ENCODE measurements around the gene AMPD3.

The AMPD3 gene

GRCh38 chr11:10486161-10486840, 31.2 kb downstream of the AMPD3 start:
- H3K9me3 ChIP-seq (ENCODE audit: control insufficient read depth, low read length) = no peaks in the 10 kb centered on the region
- H3K36me3 ChIP-seq (ENCODE audit: control insufficient read depth, insufficient read depth, low read length) = no peaks in the 10 kb centered on the region
- H3K27ac ChIP-seq (ENCODE audit: insufficient read depth, low read depth, low read length, poor library complexity, severe bottlenecking) = no peak overlapping the region
- WGBS, 2 experiments = 94 to 97% methylated on average over 10 of the region's 10 CpGs
- no peaks in the 10 kb centered on the region for H3K4me1 ChIP-seq (ENCODE audit: control insufficient read depth, insufficient read depth, low read length)
- no peaks in the 10 kb centered on the region for H3K27me3 ChIP-seq (ENCODE audit: control insufficient read depth, insufficient read depth, low read length, poor library complexity, severe bottlenecking)
- H3K4me3 ChIP-seq (ENCODE audit: insufficient read depth, low read depth, low read length) = no peak overlapping the region

GRCh38 chr11:10487002-10487647, 32.1 kb downstream of the AMPD3 start:
- 95% methylated on average over 16 of the region's 16 CpGs for WGBS, 2 experiments
- no peaks in the 10 kb centered on the region for H3K4me1 ChIP-seq (ENCODE audit: control insufficient read depth, insufficient read depth, low read length)
- H3K4me3 ChIP-seq (ENCODE audit: insufficient read depth, low read depth, low read length) = no peak overlapping the region
- no peaks in the 10 kb centered on the region for H3K27me3 ChIP-seq (ENCODE audit: control insufficient read depth, insufficient read depth, low read length, poor library complexity, severe bottlenecking)
- no peaks in the 10 kb centered on the region for H3K9me3 ChIP-seq (ENCODE audit: control insufficient read depth, low read length)
- no peak overlapping the region for H3K27ac ChIP-seq (ENCODE audit: insufficient read depth, low read depth, low read length, poor library complexity, severe bottlenecking)
- H3K36me3 ChIP-seq (ENCODE audit: control insufficient read depth, insufficient read depth, low read length) = no peaks in the 10 kb centered on the region

GRCh38 chr11:10488121-10488933, 33.3 kb downstream of the AMPD3 start:
- Histone ChIP-seq H3K27ac (ENCODE audit: insufficient read depth, low read depth, low read length, poor library complexity, severe bottlenecking) (no peak overlapping the region), H3K9me3 (ENCODE audit: control insufficient read depth, low read length) (no peaks in the 10 kb centered on the region), H3K4me3 (ENCODE audit: insufficient read depth, low read depth, low read length) (no peak overlapping the region), H3K36me3 (ENCODE audit: control insufficient read depth, insufficient read depth, low read length) (no peaks in the 10 kb centered on the region), H3K27me3 (ENCODE audit: control insufficient read depth, insufficient read depth, low read length, poor library complexity, severe bottlenecking) (no peaks in the 10 kb centered on the region), H3K4me1 (ENCODE audit: control insufficient read depth, insufficient read depth, low read length) (no peaks in the 10 kb centered on the region)
- WGBS, 2 experiments = 89 to 91% methylated on average over 13 of the region's 13 CpGs

- WGBS, 2 experiments = 93% methylated on average over 11 of the region's 11 CpGs
- Histone ChIP-seq H3K36me3 (ENCODE audit: control insufficient read depth, insufficient read depth, low read length) (no peaks in the 10 kb centered on the region), H3K4me3 (ENCODE audit: insufficient read depth, low read depth, low read length) (no peak overlapping the region), H3K9me3 (ENCODE audit: control insufficient read depth, low read length) (no peaks in the 10 kb centered on the region), H3K27ac (ENCODE audit: insufficient read depth, low read depth, low read length, poor library complexity, severe bottlenecking) (no peak overlapping the region), H3K4me1 (ENCODE audit: control insufficient read depth, insufficient read depth, low read length) (no peaks in the 10 kb centered on the region), H3K27me3 (ENCODE audit: control insufficient read depth, insufficient read depth, low read length, poor library complexity, severe bottlenecking) (no peaks in the 10 kb centered on the region)
Observed at GRCh38 chr11:10488934-10489691, 34.0 kb downstream of the AMPD3 start.

GRCh38 chr11:10490032-10490397, 35.0 kb downstream of the AMPD3 start:
- Histone ChIP-seq H3K4me1 (ENCODE audit: control insufficient read depth, insufficient read depth, low read length) (no peaks in the 10 kb centered on the region), H3K27ac (ENCODE audit: insufficient read depth, low read depth, low read length, poor library complexity, severe bottlenecking) (no peak overlapping the region), H3K27me3 (ENCODE audit: control insufficient read depth, insufficient read depth, low read length, poor library complexity, severe bottlenecking) (no peaks in the 10 kb centered on the region), H3K9me3 (ENCODE audit: control insufficient read depth, low read length) (no peaks in the 10 kb centered on the region), H3K4me3 (ENCODE audit: insufficient read depth, low read depth, low read length) (no peak overlapping the region), H3K36me3 (ENCODE audit: control insufficient read depth, insufficient read depth, low read length) (no peaks in the 10 kb centered on the region)
- WGBS, 2 experiments = 93 to 94% methylated on average over 5 of the region's 5 CpGs

GRCh38 chr11:10490398-10491241, 35.6 kb downstream of the AMPD3 start:
- Histone ChIP-seq H3K36me3 (ENCODE audit: control insufficient read depth, insufficient read depth, low read length) (no peaks in the 10 kb centered on the region), H3K27ac (ENCODE audit: insufficient read depth, low read depth, low read length, poor library complexity, severe bottlenecking) (no peak overlapping the region), H3K4me1 (ENCODE audit: control insufficient read depth, insufficient read depth, low read length) (no peaks in the 10 kb centered on the region), H3K27me3 (ENCODE audit: control insufficient read depth, insufficient read depth, low read length, poor library complexity, severe bottlenecking) (no peaks in the 10 kb centered on the region), H3K9me3 (ENCODE audit: control insufficient read depth, low read length) (no peaks in the 10 kb centered on the region), H3K4me3 (ENCODE audit: insufficient read depth, low read depth, low read length) (no peak overlapping the region)
- WGBS, 2 experiments = 78 to 80% methylated on average over 13 of the region's 13 CpGs

- H3K4me3 ChIP-seq (ENCODE audit: insufficient read depth, low read depth, low read length) = no peak overlapping the region
- WGBS, 2 experiments = 97 to 98% methylated on average over 2 of the region's 2 CpGs
- H3K9me3 ChIP-seq (ENCODE audit: control insufficient read depth, low read length) = no peaks in the 10 kb centered on the region
- H3K27me3 ChIP-seq (ENCODE audit: control insufficient read depth, insufficient read depth, low read length, poor library complexity, severe bottlenecking) = no peaks in the 10 kb centered on the region
- H3K27ac ChIP-seq (ENCODE audit: insufficient read depth, low read depth, low read length, poor library complexity, severe bottlenecking) = no peak overlapping the region
- no peaks in the 10 kb centered on the region for H3K4me1 ChIP-seq (ENCODE audit: control insufficient read depth, insufficient read depth, low read length)
- no peaks in the 10 kb centered on the region for H3K36me3 ChIP-seq (ENCODE audit: control insufficient read depth, insufficient read depth, low read length)
Observed at GRCh38 chr11:10492084-10492483, 37.0 kb downstream of the AMPD3 start.

GRCh38 chr11:10493041-10493663, 38.1 kb downstream of the AMPD3 start:
- no peaks in the 10 kb centered on the region for H3K9me3 ChIP-seq (ENCODE audit: control insufficient read depth, low read length)

More at GRCh38 chr11:10493041-10493663, 38.1 kb downstream of the AMPD3 start:
- 94 to 95% methylated on average over 18 of the region's 18 CpGs for WGBS, 2 experiments
- Histone ChIP-seq H3K27ac (ENCODE audit: insufficient read depth, low read depth, low read length, poor library complexity, severe bottlenecking) (no peak overlapping the region), H3K27me3 (ENCODE audit: control insufficient read depth, insufficient read depth, low read length, poor library complexity, severe bottlenecking) (no peaks in the 10 kb centered on the region), H3K36me3 (ENCODE audit: control insufficient read depth, insufficient read depth, low read length) (no peaks in the 10 kb centered on the region), H3K4me1 (ENCODE audit: control insufficient read depth, insufficient read depth, low read length) (peaks cover 5% of the 10 kb centered on the region), H3K4me3 (ENCODE audit: insufficient read depth, low read depth, low read length) (no peak overlapping the region)

Measured in ectodermal cell (in vitro differentiated cells).